Measurements from ENCODE around the gene PARVG. TPM values are rescaled to one million over a fixed set of nuclear protein-coding genes. Genes with fewer than 3 reads are reported as not detected.

PARVG gene
- polyA plus RNA-seq, 1 donor (not counting 4 experiments of a cell fraction or from before 2014, with no cell fraction given): not detected

DNA sequence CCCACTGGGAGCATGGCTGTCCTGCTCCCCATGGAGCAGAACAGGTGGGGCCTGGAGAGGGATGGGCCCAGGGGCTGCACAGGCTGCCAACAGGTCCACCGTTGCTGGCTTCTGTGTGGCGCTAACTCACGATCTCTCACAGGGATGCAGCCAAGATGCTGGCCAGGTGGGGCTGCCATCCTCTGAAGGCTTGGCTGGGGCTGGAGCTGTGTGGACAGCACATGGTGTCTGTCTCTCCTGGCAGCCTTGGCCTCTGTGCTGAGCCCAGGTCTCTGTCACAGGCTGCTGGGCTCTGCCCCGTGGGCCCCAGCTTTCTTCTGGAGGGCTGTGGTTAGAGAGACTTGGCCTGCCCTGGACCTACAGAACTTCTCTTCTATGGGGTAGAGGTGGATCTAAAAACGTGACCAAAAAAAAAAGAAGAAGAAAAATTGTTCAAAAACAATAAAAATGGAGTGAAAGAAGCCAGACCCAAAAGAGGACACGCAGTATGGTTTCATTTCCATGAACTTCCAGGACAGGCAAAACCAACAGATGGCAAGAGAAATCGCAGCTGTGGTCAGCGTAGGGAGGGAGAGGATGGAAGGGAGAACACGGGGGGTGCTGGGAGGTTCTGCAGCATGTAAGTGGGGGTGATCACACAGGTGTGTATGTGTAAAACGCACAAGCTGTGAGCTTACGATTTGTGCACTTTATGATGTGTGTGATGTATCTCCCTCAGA, 12.2 kb downstream of the PARVG start:
- TF ChIP-seq, protein P1, sequence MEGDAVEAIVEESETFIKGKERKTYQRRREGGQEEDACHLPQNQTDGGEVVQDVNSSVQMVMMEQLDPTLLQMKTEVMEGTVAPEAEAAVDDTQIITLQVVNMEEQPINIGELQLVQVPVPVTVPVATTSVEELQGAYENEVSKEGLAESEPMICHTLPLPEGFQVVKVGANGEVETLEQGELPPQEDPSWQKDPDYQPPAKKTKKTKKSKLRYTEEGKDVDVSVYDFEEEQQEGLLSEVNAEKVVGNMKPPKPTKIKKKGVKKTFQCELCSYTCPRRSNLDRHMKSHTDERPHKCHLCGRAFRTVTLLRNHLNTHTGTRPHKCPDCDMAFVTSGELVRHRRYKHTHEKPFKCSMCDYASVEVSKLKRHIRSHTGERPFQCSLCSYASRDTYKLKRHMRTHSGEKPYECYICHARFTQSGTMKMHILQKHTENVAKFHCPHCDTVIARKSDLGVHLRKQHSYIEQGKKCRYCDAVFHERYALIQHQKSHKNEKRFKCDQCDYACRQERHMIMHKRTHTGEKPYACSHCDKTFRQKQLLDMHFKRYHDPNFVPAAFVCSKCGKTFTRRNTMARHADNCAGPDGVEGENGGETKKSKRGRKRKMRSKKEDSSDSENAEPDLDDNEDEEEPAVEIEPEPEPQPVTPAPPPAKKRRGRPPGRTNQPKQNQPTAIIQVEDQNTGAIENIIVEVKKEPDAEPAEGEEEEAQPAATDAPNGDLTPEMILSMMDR (optimal IDR thresholded peaks at IDR 0.05 in 1 of 3, IDR thresholded peaks at IDR 0.05 in 1 of 3, conservative IDR thresholded peaks at IDR 0.05 in 1 of 3; ENCODE audit: extremely low read depth in 1 of 3, insufficient read depth in 2 of 3, low read length in 3 of 3): no peak
- TF ChIP-seq EZH2 (IDR thresholded peaks at IDR 0.05; ENCODE audit: low read length): no peak

DNA sequence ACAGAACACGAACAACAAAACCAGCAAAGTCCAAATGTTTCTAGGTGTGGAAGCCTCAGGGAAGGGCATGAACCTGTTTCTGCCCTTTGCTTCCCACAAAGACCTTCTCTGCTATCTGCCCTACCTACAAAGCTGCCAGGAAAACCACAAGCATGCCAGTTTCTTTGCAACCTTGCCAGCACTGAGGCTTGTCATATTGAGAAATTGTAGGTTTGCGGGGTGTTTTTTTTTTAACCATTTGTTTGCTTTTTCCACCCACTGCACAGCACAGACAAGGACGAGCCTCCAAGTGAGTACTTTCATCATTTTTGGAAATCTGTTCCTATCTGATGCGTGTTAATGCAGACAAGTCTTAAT, 12.8 kb downstream of the PARVG start:
- dilution Hi-C loops (cut with MboI; ENCODE audit: extremely low pct_ligation_motif_present, low sequenced_read_pairs): no loop called here
- H2AFZ ChIP-seq (ENCODE audit: control insufficient read depth, low read length): no peak overlapping the region
- no peak overlapping the region for H3K9ac ChIP-seq (ENCODE audit: control insufficient read depth, extremely low read depth, insufficient read depth, low read length)
- no peaks in the 10 kb centered on the region for H4K20me1 ChIP-seq (ENCODE audit: control insufficient read depth, extremely low read depth, insufficient read depth, low read length)
- TF ChIP-seq, protein P1 (optimal IDR thresholded peaks at IDR 0.05 in 1 of 3, IDR thresholded peaks at IDR 0.05 in 1 of 3, conservative IDR thresholded peaks at IDR 0.05 in 1 of 3; ENCODE audit: extremely low read depth in 1 of 3, insufficient read depth in 2 of 3, low read length in 3 of 3): no peak
- no peak for TF ChIP-seq EZH2 (IDR thresholded peaks at IDR 0.05; ENCODE audit: low read length)
- H3K36me3 ChIP-seq (ENCODE audit: control insufficient read depth in 2 of 2, extremely low read depth in 1 of 2, insufficient read depth in 2 of 2, low read length in 2 of 2): no peaks in the 10 kb centered on the region
- H3K27ac ChIP-seq (ENCODE audit: control insufficient read depth, insufficient read depth, low read length): no peak overlapping the region
- no peaks in the 10 kb centered on the region for H3K79me2 ChIP-seq (ENCODE audit: control insufficient read depth, insufficient read depth, low read length)
- no peak overlapping the region for H3K4me3 ChIP-seq (ENCODE audit: control insufficient read depth in 2 of 3, extremely low read depth in 1 of 3, insufficient read depth in 2 of 3, low read depth in 1 of 3, low read length in 3 of 3)
- DNase-seq (ENCODE audit: low read depth, low spot score) (no peak), FAIRE-seq (no peak)
- H3K27me3 ChIP-seq (ENCODE audit: control insufficient read depth, extremely low read depth, insufficient read depth, low read length): peaks cover 22% of the 10 kb centered on the region
- H3K4me2 ChIP-seq (ENCODE audit: control insufficient read depth, extremely low read depth, insufficient read depth, low read depth, low read length): no peak overlapping the region
- no peaks in the 10 kb centered on the region for H3K9me3 ChIP-seq (ENCODE audit: control insufficient read depth, low read depth, low read length)
- no peaks in the 10 kb centered on the region for H3K4me1 ChIP-seq (ENCODE audit: control insufficient read depth, extremely low read depth, insufficient read depth, low read length)
- H3K9me1 ChIP-seq (ENCODE audit: control insufficient read depth, extremely low read depth, insufficient read depth, low read length): no peaks in the 10 kb centered on the region

More for the DNA sequence above, 12.2 kb downstream of the PARVG start:
- Histone ChIP-seq H3K36me3 (ENCODE audit: control insufficient read depth in 2 of 2, extremely low read depth in 1 of 2, insufficient read depth in 2 of 2, low read length in 2 of 2) (no peaks in the 10 kb centered on the region), H3K9me1 (ENCODE audit: control insufficient read depth, extremely low read depth, insufficient read depth, low read length) (no peaks in the 10 kb centered on the region), H3K27ac (ENCODE audit: control insufficient read depth, insufficient read depth, low read length) (no peak overlapping the region), H3K4me2 (ENCODE audit: control insufficient read depth, extremely low read depth, insufficient read depth, low read depth, low read length) (no peak overlapping the region), H3K79me2 (ENCODE audit: control insufficient read depth, insufficient read depth, low read length) (no peaks in the 10 kb centered on the region), H3K9me3 (ENCODE audit: control insufficient read depth, low read depth, low read length) (no peaks in the 10 kb centered on the region), H3K4me1 (ENCODE audit: control insufficient read depth, extremely low read depth, insufficient read depth, low read length) (no peaks in the 10 kb centered on the region), H3K9ac (ENCODE audit: control insufficient read depth, extremely low read depth, insufficient read depth, low read length) (no peak overlapping the region), H4K20me1 (ENCODE audit: control insufficient read depth, extremely low read depth, insufficient read depth, low read length) (no peaks in the 10 kb centered on the region), H2AFZ (ENCODE audit: control insufficient read depth, low read length) (no peak overlapping the region), H3K27me3 (ENCODE audit: control insufficient read depth, extremely low read depth, insufficient read depth, low read length) (peaks cover 22% of the 10 kb centered on the region), H3K4me3 (ENCODE audit: control insufficient read depth in 2 of 3, extremely low read depth in 1 of 3, insufficient read depth in 2 of 3, low read depth in 1 of 3, low read length in 3 of 3) (no peak overlapping the region)
- FAIRE-seq: no peak
- DNase-seq (ENCODE audit: low read depth, low spot score): no peak
- dilution Hi-C loops (cut with MboI; ENCODE audit: extremely low pct_ligation_motif_present, low sequenced_read_pairs): no loop called here

Data from keratinocyte (primary cell).